ENCODE results near the gene ZKSCAN5.

DNA sequence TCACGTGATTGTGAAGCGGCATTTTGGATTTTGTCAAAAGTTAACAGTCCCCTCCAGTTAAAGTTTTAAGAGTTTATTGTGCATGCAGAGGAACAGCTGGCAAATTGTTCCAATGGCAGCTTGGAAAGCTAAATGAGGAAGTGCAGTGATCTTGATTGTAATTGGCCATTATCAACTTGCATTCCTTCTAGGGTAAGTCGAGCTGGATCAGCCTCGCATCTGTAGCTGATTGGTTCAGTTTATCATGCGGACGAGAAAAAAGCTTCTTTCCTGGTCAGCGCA, 31.2 kb upstream of the ZKSCAN5 start:
- TF ChIP-seq, protein P1, sequence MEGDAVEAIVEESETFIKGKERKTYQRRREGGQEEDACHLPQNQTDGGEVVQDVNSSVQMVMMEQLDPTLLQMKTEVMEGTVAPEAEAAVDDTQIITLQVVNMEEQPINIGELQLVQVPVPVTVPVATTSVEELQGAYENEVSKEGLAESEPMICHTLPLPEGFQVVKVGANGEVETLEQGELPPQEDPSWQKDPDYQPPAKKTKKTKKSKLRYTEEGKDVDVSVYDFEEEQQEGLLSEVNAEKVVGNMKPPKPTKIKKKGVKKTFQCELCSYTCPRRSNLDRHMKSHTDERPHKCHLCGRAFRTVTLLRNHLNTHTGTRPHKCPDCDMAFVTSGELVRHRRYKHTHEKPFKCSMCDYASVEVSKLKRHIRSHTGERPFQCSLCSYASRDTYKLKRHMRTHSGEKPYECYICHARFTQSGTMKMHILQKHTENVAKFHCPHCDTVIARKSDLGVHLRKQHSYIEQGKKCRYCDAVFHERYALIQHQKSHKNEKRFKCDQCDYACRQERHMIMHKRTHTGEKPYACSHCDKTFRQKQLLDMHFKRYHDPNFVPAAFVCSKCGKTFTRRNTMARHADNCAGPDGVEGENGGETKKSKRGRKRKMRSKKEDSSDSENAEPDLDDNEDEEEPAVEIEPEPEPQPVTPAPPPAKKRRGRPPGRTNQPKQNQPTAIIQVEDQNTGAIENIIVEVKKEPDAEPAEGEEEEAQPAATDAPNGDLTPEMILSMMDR (IDR thresholded peaks at IDR 0.05; ENCODE audit: insufficient read depth, low read length, poor library complexity, severe bottlenecking) = no peak
- no peak for TF ChIP-seq EZH2phosphoT487 (conservative IDR thresholded peaks at IDR 0.05; ENCODE audit: low read length)
